Stimulated activated CD4-positive, alpha-beta T cell treated with anti-CD3 and anti-CD28 coated beads, Interleukin-12 subunit alpha, Interleukin-12 subunit beta, amount 100 ng/mL, for 4 hours (primary cell): ENCODE results near the gene ZNF431.
"Not testable (repeated sequence)": the region's sequence is repeated elsewhere in the genome, so short reads cannot be mapped to it uniquely, and the experiment has no call there.

ENCODE experiments used
- DNase-seq: peaks from one replicate; pipeline ENCODE4 v3.0.0-alpha.2; 2020

ZNF431 gene

DNA sequence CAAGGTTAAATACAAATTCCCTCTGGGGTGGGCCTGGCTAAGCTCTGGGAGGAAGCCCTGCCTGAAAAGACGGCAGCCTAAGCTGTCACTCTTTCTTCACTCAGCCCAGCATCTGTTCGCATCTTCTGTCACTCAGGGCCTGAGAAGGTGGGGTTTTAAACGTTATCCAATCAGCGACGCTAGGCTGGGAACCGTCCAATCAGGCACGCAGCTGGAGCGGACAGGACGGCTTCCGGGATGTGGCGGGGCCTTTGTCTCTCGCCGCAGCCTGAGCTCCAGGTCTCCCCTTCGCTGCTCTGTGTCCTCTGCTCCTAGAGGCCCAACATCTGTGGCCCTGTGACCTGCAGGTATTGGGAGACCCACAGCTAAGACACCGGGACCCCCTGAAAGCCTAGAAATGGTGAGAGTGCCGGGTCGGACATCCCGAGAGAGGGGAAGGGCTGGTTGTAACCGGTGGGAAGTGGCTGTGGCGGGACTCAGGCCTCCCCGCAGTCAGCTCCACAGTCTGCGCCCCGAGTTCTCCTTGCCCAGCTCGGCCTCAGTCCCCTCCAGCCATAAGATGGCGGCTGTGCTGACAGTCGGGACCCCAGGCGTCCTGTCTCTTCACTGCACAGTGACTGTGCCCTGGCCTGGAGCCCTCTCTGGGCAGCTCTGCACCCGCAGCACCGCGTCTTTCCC lies at the start of gene ZNF431:
Gene ZNF431, plus strand, starts transcription at position 254 of the 678 bp plus-strand sequence. Its CDS starts 144 bp downstream, at position 398.
- peak; percentile 77 for DNase-seq

DNA sequence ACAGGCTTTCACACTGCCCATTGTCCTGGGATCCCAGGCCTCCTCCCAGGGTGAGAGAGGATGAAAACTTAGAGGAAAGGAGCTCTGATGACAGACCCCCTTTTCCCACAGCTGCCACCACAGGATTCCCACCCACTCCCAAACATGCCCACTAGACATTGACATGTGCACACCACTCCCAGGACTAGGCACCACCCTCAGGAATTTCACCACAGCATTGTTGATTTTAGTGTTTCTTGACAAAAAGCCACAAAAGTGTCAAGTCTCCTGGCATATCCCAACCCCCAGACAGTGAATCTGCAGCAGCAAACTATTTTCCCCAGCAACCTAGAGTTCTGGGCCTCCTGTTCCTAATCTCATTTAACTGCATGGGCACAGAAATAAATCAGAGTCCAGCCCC lies 49.7 kb upstream of the ZNF431 start:
- no peak for DNase-seq

GRCh38 chr19:21094347-21095025 lies 47.4 kb upstream of the ZNF431 start:
- DNase-seq: no peak

DNA sequence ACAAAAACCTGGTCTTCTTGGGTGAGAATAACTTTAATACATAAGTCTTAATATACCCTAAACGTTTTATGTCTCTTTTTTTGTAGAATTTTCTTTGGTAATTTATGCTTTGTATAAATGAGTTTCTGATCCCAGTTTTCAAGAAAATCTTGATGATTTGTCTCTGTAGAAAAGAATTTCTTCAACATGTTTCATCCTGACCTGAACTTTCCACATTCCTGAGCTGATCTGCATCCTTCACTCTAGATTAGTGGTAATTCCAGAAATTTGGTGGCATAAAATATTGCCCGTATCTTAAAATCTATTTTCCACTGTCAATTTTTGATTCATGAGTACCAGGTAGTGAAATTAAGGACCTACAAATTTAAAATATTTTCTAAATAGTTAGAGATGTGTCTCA lies 43.5 kb upstream of the ZNF431 start:
- no peak for DNase-seq

DNA sequence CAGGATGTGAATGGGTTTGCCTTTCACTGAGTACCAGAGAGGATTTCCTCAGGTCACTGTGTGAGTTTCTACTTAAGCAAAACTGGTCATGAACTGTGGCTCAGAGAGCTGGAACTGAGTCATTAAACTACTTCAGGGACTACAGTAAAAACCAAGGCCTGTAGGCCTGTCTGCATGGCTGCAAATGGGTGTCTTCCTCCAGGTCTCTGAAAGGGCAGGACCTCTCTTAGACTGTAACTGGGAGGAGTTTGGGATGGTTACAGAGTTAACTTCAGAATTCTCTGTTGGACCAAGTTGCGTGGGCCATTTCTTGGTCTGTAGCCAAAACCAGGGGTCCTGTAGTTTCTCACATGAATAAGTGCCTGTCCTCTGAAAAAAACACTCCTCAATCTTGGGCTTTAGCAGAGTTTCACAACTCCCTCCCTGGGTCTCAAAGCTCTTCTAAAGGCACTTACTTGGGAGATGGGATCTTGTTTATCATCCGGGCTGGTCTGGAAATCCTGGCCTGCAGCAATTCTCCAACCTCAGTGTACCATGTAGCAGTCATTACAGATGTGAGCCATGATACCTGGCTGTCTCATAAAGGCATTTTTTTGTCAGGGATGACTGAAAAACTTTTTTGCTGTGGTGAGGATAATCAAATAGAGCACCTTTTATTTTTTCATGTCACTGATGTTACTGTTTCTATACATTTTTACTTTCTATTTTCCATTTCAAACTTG lies 40.2 kb upstream of the ZNF431 start:
- DNase-seq: no peak

GRCh38 chr19:21109116-21109515 lies 32.7 kb upstream of the ZNF431 start:
- DNase-seq: no peak

- DNase-seq: no peak
Observed at GRCh38 chr19:21110183-21110582, 31.7 kb upstream of the ZNF431 start.

DNA sequence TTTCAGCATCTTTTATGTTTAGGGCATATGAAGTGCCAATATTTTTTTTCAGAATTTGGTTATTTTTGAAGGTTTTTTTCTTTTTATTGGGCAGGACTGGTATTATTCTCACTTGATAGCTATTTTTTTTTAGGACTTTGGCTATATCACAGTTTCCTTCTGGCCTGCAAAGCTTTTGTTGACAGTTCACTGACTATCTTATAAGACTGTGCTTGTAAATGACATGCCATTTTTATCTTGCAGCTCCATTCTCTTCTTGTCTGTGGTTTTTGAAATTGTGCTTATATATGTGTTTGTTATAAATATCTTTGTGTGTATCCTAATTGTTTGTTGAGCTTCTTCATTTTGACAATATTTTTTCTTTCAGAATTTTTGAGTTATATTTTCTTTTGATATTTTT lies 26.4 kb upstream of the ZNF431 start:
- no peak for DNase-seq

GRCh38 chr19:21117041-21117907 lies 24.6 kb upstream of the ZNF431 start:
- DNase-seq: no peak

- DNase-seq: no peak
Observed at GRCh38 chr19:21126078-21126477, 15.8 kb upstream of the ZNF431 start.

DNA sequence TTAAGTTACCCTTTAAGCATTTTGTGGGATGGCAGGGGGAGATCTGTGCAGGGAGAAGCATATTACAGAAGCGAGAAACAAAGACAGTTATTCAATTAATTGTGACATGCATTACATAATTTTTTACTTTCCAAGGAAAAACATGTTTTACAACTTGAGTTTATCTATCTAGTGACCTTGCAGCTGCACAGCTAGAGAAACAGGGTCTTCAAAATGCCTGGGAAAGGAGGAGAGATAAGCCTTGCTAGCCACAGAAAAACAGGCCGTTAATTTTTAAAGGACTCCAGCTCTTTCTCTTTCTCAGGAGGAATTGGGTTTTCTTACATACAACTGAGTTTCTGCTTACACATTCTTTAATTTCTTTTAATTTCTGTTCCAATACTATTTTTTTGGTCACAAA lies 14.8 kb upstream of the ZNF431 start:
- DNase-seq: no peak

GRCh38 chr19:21127898-21128297 lies 13.9 kb upstream of the ZNF431 start:
- no peak for DNase-seq

GRCh38 chr19:21128901-21129698 lies 12.7 kb upstream of the ZNF431 start:
- DNase-seq: no peak

GRCh38 chr19:21130097-21130775 lies 11.6 kb upstream of the ZNF431 start:
- DNase-seq: no peak

GRCh38 chr19:21133633-21134032 lies 8.2 kb upstream of the ZNF431 start:
- no peak for DNase-seq

GRCh38 chr19:21134934-21135366 lies 6.9 kb upstream of the ZNF431 start:
- no peak for DNase-seq

GRCh38 chr19:21135433-21135832 lies 6.4 kb upstream of the ZNF431 start:
- no peak for DNase-seq

DNA sequence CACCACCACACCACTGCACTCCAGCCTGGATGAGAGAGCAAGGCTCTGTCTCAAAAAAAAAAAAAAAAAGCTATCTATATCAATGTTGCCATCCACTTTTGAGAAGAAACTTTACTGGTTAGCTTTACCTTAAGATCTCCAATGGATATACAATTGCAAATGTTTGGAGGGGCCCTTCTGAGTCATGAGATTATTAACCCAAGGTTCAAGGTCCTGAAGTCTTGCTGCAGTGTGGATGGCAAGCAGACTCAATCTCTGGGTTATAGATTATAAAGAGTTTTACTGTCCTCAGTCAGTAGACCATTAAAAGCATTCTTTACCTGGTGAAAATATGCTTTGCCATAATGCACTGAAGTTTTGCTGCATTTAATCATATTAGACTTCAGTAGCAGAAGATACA lies 3.7 kb upstream of the ZNF431 start:
- no peak for DNase-seq

GRCh38 chr19:21141006-21141405 lies 834 bp upstream of the ZNF431 start:
- DNase-seq: not testable (repeated sequence)

- no peak for DNase-seq
Observed at GRCh38 chr19:21143428-21143827, 1.6 kb downstream of the ZNF431 start.

DNA sequence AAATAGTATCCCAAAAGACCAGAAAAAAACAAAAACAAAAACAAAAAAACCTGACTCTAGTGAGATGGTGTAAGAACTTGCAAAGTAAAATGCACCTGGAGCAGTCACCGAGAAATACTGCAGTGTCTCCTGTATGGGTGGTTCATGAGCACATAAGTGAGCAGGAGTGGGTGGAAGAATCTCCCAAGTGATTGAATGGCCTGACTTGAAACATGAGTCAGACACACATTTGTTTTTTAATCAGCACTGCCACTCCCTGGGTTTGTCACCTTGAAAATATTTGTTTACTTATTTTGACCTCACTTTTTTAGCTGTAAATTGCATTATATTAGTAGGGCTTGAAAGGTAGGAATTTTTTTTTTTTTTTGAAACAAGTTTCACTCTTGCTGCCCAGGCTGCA lies 2.0 kb downstream of the ZNF431 start:
- no peak for DNase-seq

DNA sequence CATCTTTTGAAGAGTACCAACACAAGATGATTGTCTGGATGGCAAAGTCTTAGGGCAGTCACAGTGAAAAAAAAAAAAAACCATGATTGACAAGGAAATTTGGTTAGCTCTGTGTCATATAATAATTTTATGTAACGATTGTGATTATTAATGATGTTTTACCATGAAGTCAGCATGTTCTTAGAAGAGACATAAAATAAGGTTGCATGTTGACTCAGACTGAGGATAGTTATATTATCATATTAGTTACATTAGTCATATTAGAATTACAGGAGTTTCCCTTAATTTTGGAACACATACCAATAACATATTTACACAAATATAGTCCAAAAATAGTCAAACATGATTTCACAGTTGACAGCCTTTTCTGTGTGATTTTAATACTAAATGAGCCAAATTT lies 5.7 kb downstream of the ZNF431 start:
- no peak for DNase-seq
